Measurements from ENCODE around the gene YAP1.

Gene YAP1

GRCh38 chr11:102163368-102163767 is 53.1 kb downstream of the YAP1 start:
- no peak for DNase-seq (ENCODE audit: low read depth)

GRCh38 chr11:102166175-102167064 is 56.2 kb downstream of the YAP1 start:
- no peak for DNase-seq (ENCODE audit: low read depth)

GRCh38 chr11:102168481-102168880 is 58.2 kb downstream of the YAP1 start:
- no peak for DNase-seq (ENCODE audit: low read depth)

GRCh38 chr11:102171101-102171500 is 60.9 kb downstream of the YAP1 start:
- peak; percentile 81 for DNase-seq (ENCODE audit: low read depth)

- DNase-seq (ENCODE audit: low read depth): peak; percentile 85
Measured at GRCh38 chr11:102172127-102172848, 62.0 kb downstream of the YAP1 start.

GRCh38 chr11:102177126-102177525 is 66.9 kb downstream of the YAP1 start:
- DNase-seq (ENCODE audit: low read depth): no peak

GRCh38 chr11:102177974-102178631 is 67.9 kb downstream of the YAP1 start:
- peak; percentile 87 for DNase-seq (ENCODE audit: low read depth)

GRCh38 chr11:102179371-102179770 is 69.1 kb downstream of the YAP1 start:
- no peak for DNase-seq (ENCODE audit: low read depth)

- DNase-seq (ENCODE audit: low read depth): peak; percentile 69
Measured at GRCh38 chr11:102184269-102184987, 74.2 kb downstream of the YAP1 start.

GRCh38 chr11:102186551-102187191 is 76.4 kb downstream of the YAP1 start:
- DNase-seq (ENCODE audit: low read depth): peak; percentile 39

GRCh38 chr11:102187416-102188151 is 77.3 kb downstream of the YAP1 start:
- peak; percentile 75 for DNase-seq (ENCODE audit: low read depth)

- DNase-seq (ENCODE audit: low read depth): no peak
Measured at GRCh38 chr11:102188488-102188887, 78.2 kb downstream of the YAP1 start.

- peak; percentile 39 for DNase-seq (ENCODE audit: low read depth)
Measured at GRCh38 chr11:102191832-102192231, 81.6 kb downstream of the YAP1 start.

GRCh38 chr11:102192349-102193066 is 82.3 kb downstream of the YAP1 start:
- no peak for DNase-seq (ENCODE audit: low read depth)

GRCh38 chr11:102194257-102194656 is 84.0 kb downstream of the YAP1 start:
- peak; percentile 80 for DNase-seq (ENCODE audit: low read depth)

GRCh38 chr11:102194990-102195389 is 84.7 kb downstream of the YAP1 start:
- DNase-seq (ENCODE audit: low read depth): no peak

GRCh38 chr11:102196351-102196750 is 86.1 kb downstream of the YAP1 start:
- DNase-seq (ENCODE audit: low read depth): peak; percentile 79

- DNase-seq (ENCODE audit: low read depth): no peak
Measured at GRCh38 chr11:102196816-102197215, 86.6 kb downstream of the YAP1 start.

- DNase-seq (ENCODE audit: low read depth): no peak
Measured at GRCh38 chr11:102197670-102198139, 87.5 kb downstream of the YAP1 start.

- no peak for DNase-seq (ENCODE audit: low read depth)
Measured at GRCh38 chr11:102199673-102200072, 89.4 kb downstream of the YAP1 start.

Measured in fibroblast of gingiva (primary cell).